ENCODE measurements around the gene SLC45A1. TPM values are rescaled to one million over a fixed set of nuclear protein-coding genes. Genes with fewer than 3 reads are reported as not detected.

The SLC45A1 gene
- total and polyA plus RNA-seq, 2 of the 4 experiments (the other 2 are of a cell fraction), result 0.72 to 3.9 TPM

- BruUV-seq (replicated peaks), result no TSS peak
- Histone ChIP-seq H2AK9ac (replicated peaks; ENCODE audit: low read depth, low read length, poor library complexity) (no peak overlapping the region), H4K5ac (ENCODE audit: low read depth, low read length) (no peak overlapping the region), H3K9me1 (ENCODE audit: insufficient read depth, low read length) (peaks cover 31% of the 10 kb centered on the region), H4K91ac (ENCODE audit: insufficient read depth, low read depth, low read length) (no peak overlapping the region), H3K27ac (ENCODE audit: insufficient read depth, low read length) (no peak overlapping the region), H3K23ac (ENCODE audit: low read depth, low read length) (no peak overlapping the region), H3K79me1 (ENCODE audit: low read depth in 1 of 2, low read length in 2 of 2) (peaks cover 47 to 73% of the 10 kb centered on the region in 2 experiments), H3K4me3 (ENCODE audit: insufficient read depth, low read depth, low read length) (no peak overlapping the region), H3K56ac (ENCODE audit: extremely low read depth, insufficient read depth, low read length) (no peak overlapping the region), H2BK20ac (ENCODE audit: low read depth, low read length) (no peak overlapping the region), H4K20me1 (ENCODE audit: insufficient read depth, low read length) (peaks cover 64% of the 10 kb centered on the region), H3K9me3 (ENCODE audit: control insufficient read depth, insufficient read depth, low read length) (no peaks in the 10 kb centered on the region), H3K4ac (ENCODE audit: low read depth, low read length) (no peak overlapping the region), H2BK5ac (ENCODE audit: low read depth, low read length, poor library complexity, severe bottlenecking) (no peak overlapping the region), H3K4me2 (ENCODE audit: low read depth, low read length) (no peak overlapping the region), H2AK5ac (ENCODE audit: low read depth, low read length) (no peak overlapping the region), H3K9ac (ENCODE audit: low read depth, low read length) (no peak overlapping the region), H2AFZ (replicated peaks; ENCODE audit: low read length, poor library complexity) (no peak overlapping the region), H3K36me3 (ENCODE audit: control insufficient read depth, insufficient read depth, low read length) (peaks cover 88% of the 10 kb centered on the region), H3K14ac (replicated peaks; ENCODE audit: low read depth, low read length) (no peak overlapping the region), H2BK15ac (ENCODE audit: low read depth, low read length) (no peak overlapping the region), H4K8ac (ENCODE audit: low read depth in 2 of 2, low read length in 2 of 2) (no peak overlapping the region), H2BK120ac (ENCODE audit: low read depth, low read length) (no peak overlapping the region), H3K27me3 (ENCODE audit: control insufficient read depth, insufficient read depth, low read length) (no peaks in the 10 kb centered on the region), H3K18ac (ENCODE audit: low read depth, low read length) (no peak overlapping the region), H3K4me1 (ENCODE audit: control insufficient read depth, insufficient read depth, low read length) (peaks cover 18% of the 10 kb centered on the region)
- WGBS, 2 experiments (ENCODE audit: extremely low coverage in 2 of 2, insufficient read length in 1 of 2), result 92% methylated on average over 2 of the region's 8 CpGs; no CpG with 5 or more reads in 1 of the 2 experiments
- CTCF ChIA-PET, result no interaction called here
- dilution Hi-C loops (cut with HindIII; ENCODE audit: low sequenced_read_pairs, unreplicated experiment), result no loop called here
- DNase-seq (no peak), ATAC-seq (ENCODE audit: low read depth) (no peak)
- TF ChIP-seq USF2 (IDR thresholded peaks at IDR 0.05; ENCODE audit: low read depth, low read length), result no peak
- no peak for TF ChIP-seq SMC3 (IDR thresholded peaks at IDR 0.05; ENCODE audit: low read depth, low read length)
- no peak for TF ChIP-seq POLR2A (IDR thresholded peaks at IDR 0.05; ENCODE audit: low read depth, low read length)
- TF ChIP-seq NFE2L2 (IDR thresholded peaks at IDR 0.05; ENCODE audit: low read depth, low read length), result no peak
- no peak for TF ChIP-seq CEBPB (IDR thresholded peaks at IDR 0.05; ENCODE audit: low read depth, low read length)
- no peak for TF ChIP-seq BHLHE40 (IDR thresholded peaks at IDR 0.05; ENCODE audit: low read depth, low read length)
- no peak for TF ChIP-seq RAD21 (IDR thresholded peaks at IDR 0.05; ENCODE audit: low read length)
- no peak for TF ChIP-seq MXI1 (IDR thresholded peaks at IDR 0.05; ENCODE audit: borderline replicate concordance, low read depth, low read length)
- TF ChIP-seq MAZ (IDR thresholded peaks at IDR 0.05; ENCODE audit: borderline replicate concordance, low read depth, low read length), result no peak
- TF ChIP-seq MAFK (IDR thresholded peaks at IDR 0.05; ENCODE audit: low read depth, low read length), result no peak
- no peak for TF ChIP-seq ELK1 (IDR thresholded peaks at IDR 0.05; ENCODE audit: borderline replicate concordance, low read depth, low read length)
- TF ChIP-seq RCOR1 (IDR thresholded peaks at IDR 0.05; ENCODE audit: insufficient replicate concordance, low read length), result no peak
- no peak for TF ChIP-seq RFX5 (IDR thresholded peaks at IDR 0.05; ENCODE audit: low read depth, low read length)
- TF ChIP-seq FOS (IDR thresholded peaks at IDR 0.05; ENCODE audit: low read depth, low read length), result no peak
- no peak for TF ChIP-seq CTCF (conservative IDR thresholded peaks at IDR 0.05; ENCODE audit: low read depth, low read length)
- POLR2A ChIA-PET (ENCODE audit: unreplicated experiment), result no interaction called here
- intact Hi-C loops (cut with micrococcal nuclease), result no loop called here
- in situ Hi-C loops (cut with MboI; ENCODE audit: low sequenced_read_pairs), result no loop called here
Measured at GRCh38 chr1:8363186-8363766, 45.4 kb downstream of the SLC45A1 start.

Measured in IMR-90 (cell line).